Adipose tissue (tissue), 3 donors: ENCODE measurements around the gene STKLD1. TPM values are rescaled to one million over a fixed set of nuclear protein-coding genes. Genes with fewer than 3 reads are reported as not detected.
"Not testable (repeated sequence)": the region's sequence is repeated elsewhere in the genome, so short reads cannot be mapped to it uniquely, and the experiment has no call there.

Source experiments
- H3K27ac ChIP-seq: one replicate; pipeline ENCODE4 v1.5.1; 2013; ENCODE audit warnings: low read depth, low read length
- WGBS, 3 donors: extraction: QIAGEN DNeasy Blood & Tissue Kit; methylation state at CpG; one replicate each; pipeline ENCODE4 v1.1.7; 2013; 5-methylcytosine and 5-hydroxymethylcytosine counted together
- polyA plus RNA-seq, 3 donors: library from polyadenylated mRNA; stranded (reverse); fragments of 200-250 nt; gene quantifications; one replicate each; pipeline ENCODE4 v1.2.3, GENCODE V29; 2013
- donor health status: healthy with polysubstance abuse.
- donor health status: Bipolar disorder and iron deficiency.
- donor health status: healthy.

Gene STKLD1
- polyA plus RNA-seq, 3 donors: 0.44 to 0.68 (median 0.45) TPM

DNA sequence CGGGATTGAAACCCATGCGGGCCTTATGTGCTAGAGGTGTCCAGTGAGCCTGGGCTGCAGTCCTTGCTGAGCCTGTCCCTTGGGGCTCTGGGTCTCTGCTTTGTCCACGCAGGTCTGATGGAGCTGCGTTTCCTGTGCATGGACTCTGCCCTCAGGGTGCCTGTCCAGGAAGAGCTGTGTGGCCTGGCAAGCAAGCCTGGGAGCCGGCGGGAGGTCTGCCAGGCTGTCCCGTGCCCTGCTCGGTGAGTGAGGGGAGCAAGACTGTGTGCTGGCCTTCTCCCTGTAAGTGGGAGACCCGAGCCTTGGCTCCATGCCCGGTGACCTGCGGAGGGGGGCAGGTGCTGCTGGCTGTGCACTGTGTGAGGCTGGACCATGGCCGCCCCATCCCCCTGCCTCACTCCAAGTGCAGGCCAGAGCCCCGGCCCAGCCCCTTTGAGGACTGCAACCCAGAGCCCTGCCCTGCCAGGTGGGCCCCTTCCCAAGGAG, 72.4 kb downstream of the STKLD1 start:
- no peak overlapping the region for H3K27ac ChIP-seq
- 66 to 75% (median 74%) methylated on average over 10 to 13 of the region's 13 CpGs for WGBS, 3 donors

DNA sequence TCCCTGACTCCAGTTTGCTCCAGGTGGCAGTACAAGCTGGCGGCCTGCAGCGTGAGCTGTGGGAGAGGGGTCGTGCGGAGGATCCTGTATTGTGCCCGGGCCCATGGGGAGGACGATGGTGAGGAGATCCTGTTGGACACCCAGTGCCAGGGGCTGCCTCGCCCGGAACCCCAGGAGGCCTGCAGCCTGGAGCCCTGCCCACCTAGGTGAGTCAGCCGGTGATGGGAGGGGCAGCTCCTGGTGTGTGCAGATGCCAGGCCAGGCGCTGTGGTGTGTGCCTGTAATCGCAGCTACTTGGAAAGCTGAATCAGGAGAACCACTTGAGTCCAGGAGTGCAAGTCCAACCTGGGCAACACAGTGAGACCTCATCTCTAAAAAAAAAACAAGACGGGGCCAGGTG, 73.6 kb downstream of the STKLD1 start:
- no peak overlapping the region for H3K27ac ChIP-seq
- WGBS, 3 donors: 88 to 94% (median 90%) methylated on average over 12 of the region's 12 CpGs

DNA sequence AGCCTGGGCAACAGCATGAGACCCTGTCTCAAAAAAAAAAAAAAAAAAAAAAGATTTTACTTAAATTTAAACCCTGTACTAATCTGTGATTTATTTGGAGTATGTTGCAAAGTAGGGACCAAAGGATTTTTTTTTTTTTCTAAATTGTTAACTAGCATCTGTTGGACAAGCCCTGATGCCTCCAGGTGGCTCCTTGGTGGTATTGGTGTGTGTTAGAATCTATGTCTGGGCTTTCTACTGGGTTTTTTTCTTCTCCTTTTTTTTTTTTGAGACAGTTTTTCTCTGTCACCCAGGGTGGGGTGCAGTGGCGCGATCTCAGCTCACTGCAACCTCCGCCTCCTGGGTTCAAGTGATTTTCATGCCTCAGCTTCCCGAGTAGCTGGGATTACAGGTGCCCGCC, 75.7 kb downstream of the STKLD1 start:
- 94 to 99% (median 96%) methylated on average over 5 of the region's 5 CpGs for WGBS, 3 donors
- not testable (repeated sequence) for H3K27ac ChIP-seq

DNA sequence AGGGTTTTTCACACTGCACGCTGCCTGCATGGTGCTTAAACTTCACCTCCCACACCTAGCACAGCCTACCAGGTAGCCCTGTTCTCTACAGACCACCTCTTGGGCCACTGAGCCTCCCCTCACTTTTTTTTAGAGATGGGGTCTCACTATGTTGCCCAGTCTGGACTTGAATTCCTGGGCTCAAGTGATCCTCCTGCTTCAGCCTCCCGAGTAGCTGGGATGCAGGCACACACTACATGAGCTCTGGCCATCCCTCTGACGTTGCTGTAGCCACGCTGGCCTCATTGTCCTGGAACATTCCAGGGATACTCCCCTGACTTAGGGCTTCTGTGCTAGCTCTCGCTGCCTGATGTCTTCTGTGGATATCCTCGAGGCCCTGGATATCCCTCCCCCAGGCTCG, 76.4 kb downstream of the STKLD1 start:
- 87 to 90% (median 87%) methylated on average over 7 of the region's 7 CpGs for WGBS, 3 donors
- no peak overlapping the region for H3K27ac ChIP-seq

DNA sequence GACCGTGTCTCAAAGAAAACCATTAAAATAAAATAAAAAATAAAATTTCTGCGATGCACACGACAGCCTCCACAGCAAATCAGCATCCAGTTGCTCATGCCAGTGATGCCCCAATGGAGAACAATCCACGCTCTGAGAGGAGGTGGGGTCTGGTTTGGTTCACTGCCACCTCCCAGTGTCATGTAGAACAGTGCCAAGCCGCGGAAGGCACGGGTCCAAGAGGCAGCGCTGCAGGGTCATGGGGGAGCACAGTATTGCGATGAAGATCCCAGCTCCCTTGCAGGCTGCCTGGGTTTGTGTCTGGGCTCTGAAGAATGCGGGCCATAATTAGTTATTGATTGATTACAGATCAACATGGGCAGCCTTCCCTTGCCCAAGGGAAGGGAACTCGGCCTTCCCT, 77.5 kb downstream of the STKLD1 start:
- 80 to 85% (median 80%) methylated on average over 11 of the region's 11 CpGs for WGBS, 3 donors
- no peak overlapping the region for H3K27ac ChIP-seq

DNA sequence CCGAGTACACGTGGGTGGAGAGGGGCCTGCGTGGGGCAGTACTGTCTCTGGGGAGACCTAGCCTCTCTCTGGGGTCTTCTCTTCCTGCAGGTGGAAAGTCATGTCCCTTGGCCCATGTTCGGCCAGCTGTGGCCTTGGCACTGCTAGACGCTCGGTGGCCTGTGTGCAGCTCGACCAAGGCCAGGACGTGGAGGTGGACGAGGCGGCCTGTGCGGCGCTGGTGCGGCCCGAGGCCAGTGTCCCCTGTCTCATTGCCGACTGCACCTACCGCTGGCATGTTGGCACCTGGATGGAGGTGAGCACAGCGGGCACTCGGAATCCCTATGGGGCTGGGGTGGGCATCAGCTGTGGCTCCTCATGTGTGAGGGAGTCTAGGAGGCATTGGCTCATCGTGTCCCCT, 78.2 kb downstream of the STKLD1 start:
- WGBS, 3 donors: 81 to 92% (median 89%) methylated on average over 19 of the region's 19 CpGs
- H3K27ac ChIP-seq: no peak overlapping the region

DNA sequence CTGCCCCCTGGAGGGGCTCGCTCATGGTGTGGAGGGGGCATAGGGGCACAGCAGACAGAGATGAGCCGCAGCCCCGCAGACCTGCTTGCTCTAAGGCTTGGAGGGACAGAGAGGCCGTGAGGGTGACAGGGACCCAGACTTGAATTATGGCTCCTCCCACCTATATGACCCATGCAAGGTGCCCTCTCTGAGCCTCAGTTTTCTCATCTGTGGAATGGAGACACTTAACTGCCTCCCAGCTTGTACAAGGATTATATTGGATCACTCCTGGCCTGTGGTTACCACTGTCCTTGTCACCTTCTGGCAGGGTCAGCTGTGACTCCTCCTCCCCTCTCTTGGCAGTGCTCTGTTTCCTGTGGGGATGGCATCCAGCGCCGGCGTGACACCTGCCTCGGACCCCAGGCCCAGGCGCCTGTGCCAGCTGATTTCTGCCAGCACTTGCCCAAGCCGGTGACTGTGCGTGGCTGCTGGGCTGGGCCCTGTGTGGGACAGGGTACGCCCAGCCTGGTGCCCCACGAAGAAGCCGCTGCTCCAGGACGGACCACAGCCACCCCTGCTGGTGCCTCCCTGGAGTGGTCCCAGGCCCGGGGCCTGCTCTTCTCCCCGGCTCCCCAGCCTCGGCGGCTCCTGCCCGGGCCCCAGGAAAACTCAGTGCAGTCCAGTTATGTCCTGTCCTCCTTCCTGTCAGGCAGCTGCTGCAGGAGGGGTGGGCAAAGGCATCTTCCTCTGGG, 78.9 kb downstream of the STKLD1 start:
- H3K27ac ChIP-seq: no peak overlapping the region
- 92 to 97% (median 92%) methylated on average over 20 of the region's 20 CpGs for WGBS, 3 donors

Other genes with a start within 250 kb of the STKLD1 start
- gene GBGT1, start 212.5 kb upstream of the STKLD1 start, polyA plus RNA-seq: 10 to 100 TPM in 1 of 3 donors, 1 to 10 TPM in 2; 2.6 to 10.7 (median 9.9) TPM
- gene OBP2B, start 167.1 kb upstream of the STKLD1 start, polyA plus RNA-seq: not detected
- gene ABO, start 101.2 kb upstream of the STKLD1 start, polyA plus RNA-seq: 1 to 10 TPM; 1.3 to 1.7 (median 1.5) TPM
- 10 to 100 TPM; 14.1 to 21.7 (median 14.1) TPM for gene SURF6, start 40.2 kb upstream of the STKLD1 start, polyA plus RNA-seq
- gene MED22, start 28.2 kb upstream of the STKLD1 start, polyA plus RNA-seq: 10 to 100 TPM in 2 of 3 donors, 1 to 10 TPM in 1; 8.6 to 15.9 (median 13.1) TPM
- gene RPL7A, start 28.1 kb upstream of the STKLD1 start, polyA plus RNA-seq: 1,000 to 10,000 TPM; 2,933 to 4,055 (median 3,432) TPM
- 10 to 100 TPM; 63.5 to 95.3 (median 75.0) TPM for gene SURF1, start 19.9 kb upstream of the STKLD1 start, polyA plus RNA-seq
- gene SURF2, start 19.8 kb upstream of the STKLD1 start, polyA plus RNA-seq: 10 to 100 TPM; 21.9 to 32.1 (median 27.8) TPM
- 100 to 1,000 TPM in 2 of 3 donors, 10 to 100 TPM in 1; 66.1 to 168 (median 123) TPM for gene SURF4, start 306 bp upstream of the STKLD1 start, polyA plus RNA-seq
- 10 to 100 TPM; 14.1 to 18.8 (median 14.5) TPM for gene REXO4, start 41.6 kb downstream of the STKLD1 start, polyA plus RNA-seq
- gene ADAMTS13, start 46.0 kb downstream of the STKLD1 start, polyA plus RNA-seq: 1 to 10 TPM; 2.7 to 4.2 (median 2.7) TPM
- 10 to 100 TPM in 1 of 3 donors, 1 to 10 TPM in 2; 4.0 to 17.3 (median 8.5) TPM for gene CACFD1, start 83.6 kb downstream of the STKLD1 start, polyA plus RNA-seq
- gene SLC2A6, start 102.7 kb downstream of the STKLD1 start, polyA plus RNA-seq: 10 to 100 TPM in 1 of 3 donors, 1 to 10 TPM in 2; 2.4 to 15.6 (median 2.6) TPM
- not detected for gene MYMK, start 148.6 kb downstream of the STKLD1 start, polyA plus RNA-seq
- gene ADAMTSL2, start 158.3 kb downstream of the STKLD1 start, polyA plus RNA-seq: 1 to 10 TPM; 2.0 to 2.7 (median 2.2) TPM
- not detected for gene FAM163B, start 233.0 kb downstream of the STKLD1 start, polyA plus RNA-seq